ENCODE results near the gene UBA3.

Gene UBA3

DNA sequence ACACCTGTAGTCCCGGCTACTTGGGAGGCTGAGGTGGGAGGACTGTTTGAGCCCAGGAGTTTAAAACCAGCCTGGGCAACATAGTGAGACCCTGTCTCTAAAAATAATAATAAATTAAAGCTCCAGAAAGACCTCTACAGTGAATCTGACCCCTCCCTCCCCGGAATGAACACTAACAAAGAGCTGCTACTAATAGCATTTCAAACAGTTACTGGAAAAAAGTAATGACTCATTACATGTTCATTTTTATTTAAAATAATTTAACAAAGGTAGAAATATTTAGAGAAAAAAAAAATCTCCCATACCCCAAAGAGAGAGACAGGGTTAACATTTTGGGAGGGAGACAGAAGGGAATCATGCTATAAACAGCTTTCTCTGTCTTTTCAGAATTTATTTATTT lies 2.2 kb upstream of the UBA3 start:
- no peak overlapping the region for H2AFZ ChIP-seq (ENCODE audit: low read length)
- H3K9me2 ChIP-seq (replicated peaks; ENCODE audit: low read depth, low read length) = no peaks in the 10 kb centered on the region
- peak overlapping the region; percentile 98 for H3K4me3 ChIP-seq (ENCODE audit: low read length, poor library complexity, severe bottlenecking)
- H3K79me2 ChIP-seq (ENCODE audit: insufficient read depth, low read length) = peaks cover 60% of the 10 kb centered on the region
- H4K20me1 ChIP-seq (ENCODE audit: insufficient read depth, low read length, poor library complexity, severe bottlenecking) = peaks cover 26% of the 10 kb centered on the region
- no peaks in the 10 kb centered on the region for H3K36me3 ChIP-seq (ENCODE audit: insufficient read depth, low read length)
- H3K9me3 ChIP-seq (ENCODE audit: insufficient read depth, low read depth, low read length) = no peaks in the 10 kb centered on the region
- TF ChIP-seq, protein P1, sequence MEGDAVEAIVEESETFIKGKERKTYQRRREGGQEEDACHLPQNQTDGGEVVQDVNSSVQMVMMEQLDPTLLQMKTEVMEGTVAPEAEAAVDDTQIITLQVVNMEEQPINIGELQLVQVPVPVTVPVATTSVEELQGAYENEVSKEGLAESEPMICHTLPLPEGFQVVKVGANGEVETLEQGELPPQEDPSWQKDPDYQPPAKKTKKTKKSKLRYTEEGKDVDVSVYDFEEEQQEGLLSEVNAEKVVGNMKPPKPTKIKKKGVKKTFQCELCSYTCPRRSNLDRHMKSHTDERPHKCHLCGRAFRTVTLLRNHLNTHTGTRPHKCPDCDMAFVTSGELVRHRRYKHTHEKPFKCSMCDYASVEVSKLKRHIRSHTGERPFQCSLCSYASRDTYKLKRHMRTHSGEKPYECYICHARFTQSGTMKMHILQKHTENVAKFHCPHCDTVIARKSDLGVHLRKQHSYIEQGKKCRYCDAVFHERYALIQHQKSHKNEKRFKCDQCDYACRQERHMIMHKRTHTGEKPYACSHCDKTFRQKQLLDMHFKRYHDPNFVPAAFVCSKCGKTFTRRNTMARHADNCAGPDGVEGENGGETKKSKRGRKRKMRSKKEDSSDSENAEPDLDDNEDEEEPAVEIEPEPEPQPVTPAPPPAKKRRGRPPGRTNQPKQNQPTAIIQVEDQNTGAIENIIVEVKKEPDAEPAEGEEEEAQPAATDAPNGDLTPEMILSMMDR (conservative IDR thresholded peaks at IDR 0.05; ENCODE audit: low read length) = no peak
- TF ChIP-seq EZH2phosphoT487 (IDR thresholded peaks at IDR 0.05; ENCODE audit: borderline replicate concordance) = no peak
- no peaks in the 10 kb centered on the region for H3K27me3 ChIP-seq (ENCODE audit: insufficient read depth, low read length, poor library complexity, severe bottlenecking)
- peak overlapping the region; percentile 97 for H3K9ac ChIP-seq (ENCODE audit: low read depth, low read length, poor library complexity, severe bottlenecking)
- peaks cover 67% of the 10 kb centered on the region for H3K4me1 ChIP-seq (ENCODE audit: insufficient read depth, low read length, poor library complexity, severe bottlenecking)
- H3K4me2 ChIP-seq (ENCODE audit: low read depth, low read length, poor library complexity, severe bottlenecking) = peak overlapping the region; percentile 88
- peaks cover 9% of the 10 kb centered on the region; the same call in 1 of the 2 replicates for H3F3A ChIP-seq (ENCODE audit: low read depth)

GRCh38 chr3:69081583-69082262 lies 1.6 kb upstream of the UBA3 start:
- Histone ChIP-seq H3K36me3 (ENCODE audit: insufficient read depth, low read length) (no peaks in the 10 kb centered on the region), H3K9me2 (replicated peaks; ENCODE audit: low read depth, low read length) (no peaks in the 10 kb centered on the region), H3K4me3 (ENCODE audit: low read length, poor library complexity, severe bottlenecking) (peak overlapping the region; percentile 98), H3F3A (ENCODE audit: low read depth) (peaks cover 9% of the 10 kb centered on the region; the same call in 1 of the 2 replicates), H3K9ac (ENCODE audit: low read depth, low read length, poor library complexity, severe bottlenecking) (peak overlapping the region; percentile 97), H3K4me1 (ENCODE audit: insufficient read depth, low read length, poor library complexity, severe bottlenecking) (peaks cover 66% of the 10 kb centered on the region), H3K79me2 (ENCODE audit: insufficient read depth, low read length) (peaks cover 60% of the 10 kb centered on the region), H3K27me3 (ENCODE audit: insufficient read depth, low read length, poor library complexity, severe bottlenecking) (no peaks in the 10 kb centered on the region), H3K9me3 (ENCODE audit: insufficient read depth, low read depth, low read length) (no peaks in the 10 kb centered on the region), H4K20me1 (ENCODE audit: insufficient read depth, low read length, poor library complexity, severe bottlenecking) (peaks cover 25% of the 10 kb centered on the region), H2AFZ (ENCODE audit: low read length) (no peak overlapping the region), H3K4me2 (ENCODE audit: low read depth, low read length, poor library complexity, severe bottlenecking) (peak overlapping the region; percentile 88)
- TF ChIP-seq, protein P1 (conservative IDR thresholded peaks at IDR 0.05; ENCODE audit: low read length) = no peak
- TF ChIP-seq EZH2phosphoT487 (IDR thresholded peaks at IDR 0.05; ENCODE audit: borderline replicate concordance) = no peak

GRCh38 chr3:69079269-69080159 lies 651 bp downstream of the UBA3 start:
- Histone ChIP-seq H3K9me2 (replicated peaks; ENCODE audit: low read depth, low read length) (no peaks in the 10 kb centered on the region), H3F3A (ENCODE audit: low read depth) (peaks cover 9% of the 10 kb centered on the region; the same call in 1 of the 2 replicates), H3K36me3 (ENCODE audit: insufficient read depth, low read length) (no peaks in the 10 kb centered on the region), H3K4me1 (ENCODE audit: insufficient read depth, low read length, poor library complexity, severe bottlenecking) (peaks cover 61% of the 10 kb centered on the region), H3K4me3 (ENCODE audit: low read length, poor library complexity, severe bottlenecking) (peak overlapping the region; percentile 90), H3K4me2 (ENCODE audit: low read depth, low read length, poor library complexity, severe bottlenecking) (peak overlapping the region; percentile 83), H2AFZ (ENCODE audit: low read length) (no peak overlapping the region), H3K9me3 (ENCODE audit: insufficient read depth, low read depth, low read length) (no peaks in the 10 kb centered on the region), H3K27me3 (ENCODE audit: insufficient read depth, low read length, poor library complexity, severe bottlenecking) (no peaks in the 10 kb centered on the region), H3K79me2 (ENCODE audit: insufficient read depth, low read length) (peaks cover 58% of the 10 kb centered on the region), H4K20me1 (ENCODE audit: insufficient read depth, low read length, poor library complexity, severe bottlenecking) (peaks cover 25% of the 10 kb centered on the region), H3K9ac (ENCODE audit: low read depth, low read length, poor library complexity, severe bottlenecking) (peak overlapping the region; percentile 96)
- TF ChIP-seq EZH2phosphoT487 (IDR thresholded peaks at IDR 0.05; ENCODE audit: borderline replicate concordance) = no peak
- TF ChIP-seq, protein P1 (conservative IDR thresholded peaks at IDR 0.05; ENCODE audit: low read length) = no peak
